Measurements from ENCODE around the gene HSPA9.

Gene HSPA9

GRCh38 chr5:138506370-138507306 lies 68.6 kb downstream of the HSPA9 start:
- Mint-ChIP-seq H3K9me3 (no peaks in the 10 kb centered on the region), H3K4me3 (no peak overlapping the region), H3K27ac (no peak overlapping the region), H3K36me3 (ENCODE audit: low read depth) (peaks cover 50% of the 10 kb centered on the region), H3K4me1 (ENCODE audit: low read depth) (peaks cover 3% of the 10 kb centered on the region), H3K27me3 (no peaks in the 10 kb centered on the region)

- Mint-ChIP-seq H3K9me3 (no peaks in the 10 kb centered on the region), H3K4me1 (ENCODE audit: low read depth) (peaks cover 3% of the 10 kb centered on the region), H3K4me3 (no peak overlapping the region), H3K36me3 (ENCODE audit: low read depth) (peaks cover 34% of the 10 kb centered on the region), H3K27ac (no peak overlapping the region), H3K27me3 (no peaks in the 10 kb centered on the region)
Measured at GRCh38 chr5:138504799-138505198, 70.4 kb downstream of the HSPA9 start.

Measured in stimulated activated naive CD8-positive, alpha-beta T cell treated with anti-CD3 and anti-CD28 coated beads, Interleukin-15, Interleukin-2, amounts not matched to agents 100 ng/mL and 50 ng/mL, for 24 hours (primary cell).